ENCODE results near the gene GABBR2.

- no peak for TF ChIP-seq EZH2 (IDR thresholded peaks at IDR 0.05; ENCODE audit: low read depth, unreplicated experiment)
- TF ChIP-seq, protein P1, sequence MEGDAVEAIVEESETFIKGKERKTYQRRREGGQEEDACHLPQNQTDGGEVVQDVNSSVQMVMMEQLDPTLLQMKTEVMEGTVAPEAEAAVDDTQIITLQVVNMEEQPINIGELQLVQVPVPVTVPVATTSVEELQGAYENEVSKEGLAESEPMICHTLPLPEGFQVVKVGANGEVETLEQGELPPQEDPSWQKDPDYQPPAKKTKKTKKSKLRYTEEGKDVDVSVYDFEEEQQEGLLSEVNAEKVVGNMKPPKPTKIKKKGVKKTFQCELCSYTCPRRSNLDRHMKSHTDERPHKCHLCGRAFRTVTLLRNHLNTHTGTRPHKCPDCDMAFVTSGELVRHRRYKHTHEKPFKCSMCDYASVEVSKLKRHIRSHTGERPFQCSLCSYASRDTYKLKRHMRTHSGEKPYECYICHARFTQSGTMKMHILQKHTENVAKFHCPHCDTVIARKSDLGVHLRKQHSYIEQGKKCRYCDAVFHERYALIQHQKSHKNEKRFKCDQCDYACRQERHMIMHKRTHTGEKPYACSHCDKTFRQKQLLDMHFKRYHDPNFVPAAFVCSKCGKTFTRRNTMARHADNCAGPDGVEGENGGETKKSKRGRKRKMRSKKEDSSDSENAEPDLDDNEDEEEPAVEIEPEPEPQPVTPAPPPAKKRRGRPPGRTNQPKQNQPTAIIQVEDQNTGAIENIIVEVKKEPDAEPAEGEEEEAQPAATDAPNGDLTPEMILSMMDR (conservative IDR thresholded peaks at IDR 0.05; ENCODE audit: low read depth in 2 of 2): no peak
- TF ChIP-seq REST (IDR thresholded peaks at IDR 0.05; ENCODE audit: unreplicated experiment): no peak
- TF ChIP-seq NANOG (IDR thresholded peaks at IDR 0.05; ENCODE audit: borderline replicate concordance): no peak
- TF ChIP-seq EZH2phosphoT487 (IDR thresholded peaks at IDR 0.05; ENCODE audit: unreplicated experiment): no peak
- no peak for TF ChIP-seq JUNB (IDR thresholded peaks at IDR 0.05; ENCODE audit: unreplicated experiment)
These were observed 352.4 kb downstream of the GABBR2 start for GRCh38 chr9:98356326-98356725.

Measured in GM23338 (cell line).